ENCODE measurements around the gene WIPI1. TPM values are rescaled to one million over a fixed set of nuclear protein-coding genes. Genes with fewer than 3 reads are reported as not detected.
A peak's percentile ranks its signal among the peaks of the same experiment; 100 is the strongest.

The WIPI1 gene
- total and polyA plus RNA-seq, 3 donors from 2014 or later: 25.4 to 38.3 (median 26.8) TPM

DNA sequence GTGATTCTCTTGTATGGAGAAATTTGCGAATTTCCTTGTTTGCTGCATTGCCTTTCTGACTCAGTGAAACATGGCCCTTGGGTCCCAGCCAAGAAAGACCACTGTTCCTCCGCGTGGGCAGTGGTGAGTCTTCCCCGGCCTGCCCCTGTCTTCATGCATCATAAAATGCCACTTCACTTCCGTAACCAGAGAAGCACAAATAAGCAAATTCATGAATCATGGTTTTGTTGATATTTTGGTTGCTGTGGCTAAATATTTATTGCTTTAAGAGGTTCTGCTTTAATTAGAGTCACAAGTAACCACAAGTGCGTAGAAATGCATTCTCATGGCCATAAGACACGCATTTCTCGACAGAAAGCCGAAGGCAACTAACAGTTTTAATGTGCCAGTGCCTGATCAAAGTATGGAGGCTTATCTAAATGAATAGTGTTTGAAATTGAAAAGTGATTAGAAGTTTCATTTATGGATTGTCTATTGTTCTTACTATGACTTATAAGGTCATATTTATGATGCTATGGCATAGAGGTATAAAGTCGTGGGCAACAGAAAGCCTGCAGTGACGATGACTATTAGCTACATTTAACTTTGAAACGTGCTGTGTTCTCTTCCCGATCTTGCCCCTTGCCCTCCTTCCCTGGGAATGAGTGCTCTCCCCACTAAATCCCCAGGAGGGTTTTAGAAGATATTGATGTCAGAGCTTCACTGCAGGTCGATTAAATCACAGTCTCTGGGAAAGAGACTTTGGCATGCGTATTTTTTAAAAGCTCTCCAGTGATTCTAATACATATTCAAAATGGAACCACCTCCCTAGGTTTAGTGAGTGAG, 76.0 kb downstream of the WIPI1 start:
- Histone ChIP-seq H3K36me3 (ENCODE audit: low read depth, missing control alignments) (no peaks in the 10 kb centered on the region), H3K4me3 (no peak overlapping the region), H3K9me3 (no peaks in the 10 kb centered on the region), H3K27ac (no peak overlapping the region), H3K4me1 (peaks cover 21% of the 10 kb centered on the region), H3K27me3 (no peaks in the 10 kb centered on the region)
- TF ChIP-seq CTCF (IDR thresholded peaks at IDR 0.05) (no peak), POLR2A (IDR thresholded peaks at IDR 0.05) (no peak)
- DNase-seq: no peak
- intact Hi-C loops (cut with DNase I; ENCODE audit: low total_unique reads): no loop called here
- 79% methylated on average over 15 of the region's 15 CpGs for WGBS, 2 donors

DNA sequence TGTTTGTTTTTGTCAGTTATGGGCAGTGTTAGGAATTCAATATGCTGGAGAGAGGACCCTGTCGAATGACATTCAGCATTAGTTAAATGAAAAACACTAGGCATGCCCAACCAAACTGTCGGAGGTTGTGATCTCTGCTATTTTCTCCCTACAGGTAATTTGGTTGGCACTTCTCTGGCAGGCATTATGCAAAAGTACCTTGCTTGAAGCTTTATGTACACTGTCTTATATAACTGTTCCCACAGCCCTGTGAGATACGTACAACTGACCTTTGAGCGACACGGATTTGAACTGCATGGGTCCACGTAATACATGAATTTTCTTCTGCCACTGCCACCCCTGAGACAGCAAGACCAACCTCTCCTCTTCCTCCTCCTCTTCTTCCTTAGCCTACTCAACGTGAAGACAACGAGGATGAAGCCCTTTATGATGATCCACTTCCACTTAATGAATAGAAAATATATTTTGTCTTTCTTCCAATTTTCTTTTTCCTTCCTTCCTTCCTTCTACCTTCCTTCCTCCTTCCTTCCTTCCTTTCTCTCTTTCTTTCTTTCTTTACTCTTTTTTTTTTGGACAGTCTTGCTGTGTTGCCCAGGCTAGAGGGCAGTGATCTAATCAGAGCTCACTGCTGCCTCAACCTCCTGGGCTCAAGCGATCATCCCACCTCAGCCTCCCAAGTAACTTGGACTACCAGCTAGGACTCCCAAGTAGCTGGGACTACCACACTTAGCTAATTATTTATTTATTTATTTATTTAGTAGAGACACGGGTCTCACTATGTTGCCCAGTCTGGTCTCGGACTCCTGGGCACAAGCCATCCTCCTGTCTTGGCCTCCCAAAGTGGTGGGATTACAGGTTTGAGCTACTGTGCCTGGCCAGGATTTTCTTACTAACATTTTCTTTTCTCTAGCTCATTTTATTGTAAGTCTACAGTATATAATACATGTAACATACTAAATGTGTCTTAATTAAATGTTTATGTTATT, 77.3 kb downstream of the WIPI1 start:
- H3K27me3 ChIP-seq: no peaks in the 10 kb centered on the region
- H3K4me3 ChIP-seq: no peak overlapping the region
- peak overlapping the region; percentile 88 to 92 for H3K27ac ChIP-seq
- intact Hi-C loops (cut with DNase I; ENCODE audit: low total_unique reads): no loop called here
- no peak for TF ChIP-seq CTCF (IDR thresholded peaks at IDR 0.05)
- TF ChIP-seq POLR2A (IDR thresholded peaks at IDR 0.05): no peak
- no peaks in the 10 kb centered on the region for H3K36me3 ChIP-seq (ENCODE audit: low read depth, missing control alignments)
- no peaks in the 10 kb centered on the region for H3K9me3 ChIP-seq
- H3K4me1 ChIP-seq: peaks cover 21% of the 10 kb centered on the region
- DNase-seq: no peak
- 94% methylated on average over 11 of the region's 11 CpGs for WGBS, 2 donors

DNA sequence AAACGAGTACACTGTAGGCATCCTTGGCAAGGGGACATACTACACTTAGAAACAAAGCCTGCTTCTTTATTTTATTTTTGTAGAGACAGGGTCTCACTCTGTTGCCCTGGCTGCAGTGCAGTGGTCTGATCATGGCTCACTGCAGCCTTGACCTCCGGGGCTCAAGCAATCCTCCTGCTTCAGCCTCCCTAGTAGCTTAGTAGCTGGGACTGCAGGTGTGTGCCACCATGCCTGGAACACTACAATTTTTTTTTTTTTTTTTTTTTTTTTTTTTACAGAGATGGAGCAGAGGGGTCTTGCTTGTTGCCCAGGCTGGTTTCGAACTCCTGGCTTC, 78.2 kb downstream of the WIPI1 start:
- Histone ChIP-seq H3K9me3 (no peaks in the 10 kb centered on the region), H3K27me3 (no peaks in the 10 kb centered on the region), H3K27ac (peak overlapping the region; percentile 88 to 92), H3K4me1 (peaks cover 21% of the 10 kb centered on the region), H3K36me3 (ENCODE audit: low read depth, missing control alignments) (no peaks in the 10 kb centered on the region), H3K4me3 (no peak overlapping the region)
- TF ChIP-seq POLR2A (IDR thresholded peaks at IDR 0.05) (no peak), CTCF (IDR thresholded peaks at IDR 0.05) (no peak)
- DNase-seq: no peak
- WGBS, 2 donors: 66 to 71% methylated on average over 3 of the region's 3 CpGs
- intact Hi-C loops (cut with DNase I; ENCODE audit: low total_unique reads): no loop called here

DNA sequence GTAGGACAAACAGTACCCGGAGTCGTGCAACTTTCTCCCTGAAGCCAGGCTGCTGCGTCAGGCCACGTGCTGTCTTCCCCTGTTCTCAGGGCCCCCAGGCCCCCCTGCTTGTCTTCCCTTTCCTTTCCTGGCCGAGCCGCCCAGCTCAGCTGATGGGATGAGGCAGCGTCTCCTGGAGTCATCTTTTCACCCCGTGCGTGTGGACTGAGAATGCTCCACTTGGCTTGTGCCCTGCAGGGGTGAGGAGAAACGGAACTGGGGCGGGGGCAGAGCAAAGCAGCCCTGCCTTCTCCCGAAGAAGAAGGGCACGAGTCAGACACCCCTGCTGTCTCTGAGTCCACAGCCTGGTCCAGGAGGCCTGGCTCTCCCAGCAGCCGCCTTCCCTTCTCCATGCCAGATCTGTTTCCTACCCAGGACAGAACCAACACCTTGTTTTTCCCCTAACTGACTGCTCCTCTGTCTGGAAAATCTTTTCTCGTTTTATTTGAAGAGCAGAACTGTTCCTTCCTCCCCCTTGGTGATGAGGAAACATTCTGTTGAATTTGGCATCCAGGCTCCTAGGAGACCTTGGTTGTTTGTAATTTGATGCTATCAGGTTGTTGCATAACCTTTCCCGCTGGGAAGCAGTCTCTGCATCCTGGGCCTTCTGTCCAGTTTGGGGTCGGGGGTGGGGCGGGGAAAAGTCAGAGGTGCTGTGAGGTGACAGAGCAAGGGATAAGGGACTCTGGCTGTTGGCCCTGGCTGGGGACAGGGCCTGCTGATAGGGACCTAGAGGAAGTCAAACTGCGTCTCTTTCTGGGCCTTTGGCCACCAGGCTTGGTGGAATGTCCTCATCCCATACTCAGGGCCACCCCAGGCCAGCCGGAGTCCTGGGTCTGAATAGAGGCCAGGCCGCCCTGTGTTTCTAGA, 78.8 kb downstream of the WIPI1 start:
- no peaks in the 10 kb centered on the region for H3K27me3 ChIP-seq

More for the DNA sequence above, 78.8 kb downstream of the WIPI1 start:
- DNase-seq: peak; percentile 93
- Histone ChIP-seq H3K4me1 (peaks cover 21% of the 10 kb centered on the region), H3K4me3 (no peak overlapping the region), H3K27ac (peak overlapping the region; percentile 88 to 92), H3K36me3 (ENCODE audit: low read depth, missing control alignments) (no peaks in the 10 kb centered on the region), H3K9me3 (no peaks in the 10 kb centered on the region)
- TF ChIP-seq CTCF (IDR thresholded peaks at IDR 0.05) (no peak), POLR2A (IDR thresholded peaks at IDR 0.05) (no peak)
- WGBS, 2 donors: 29 to 41% methylated on average over 21 of the region's 21 CpGs
- intact Hi-C loops (cut with DNase I; ENCODE audit: low total_unique reads): no loop called here

Data from testis (tissue), 3 donors.